ENCODE results near the gene TEX54.

DNA sequence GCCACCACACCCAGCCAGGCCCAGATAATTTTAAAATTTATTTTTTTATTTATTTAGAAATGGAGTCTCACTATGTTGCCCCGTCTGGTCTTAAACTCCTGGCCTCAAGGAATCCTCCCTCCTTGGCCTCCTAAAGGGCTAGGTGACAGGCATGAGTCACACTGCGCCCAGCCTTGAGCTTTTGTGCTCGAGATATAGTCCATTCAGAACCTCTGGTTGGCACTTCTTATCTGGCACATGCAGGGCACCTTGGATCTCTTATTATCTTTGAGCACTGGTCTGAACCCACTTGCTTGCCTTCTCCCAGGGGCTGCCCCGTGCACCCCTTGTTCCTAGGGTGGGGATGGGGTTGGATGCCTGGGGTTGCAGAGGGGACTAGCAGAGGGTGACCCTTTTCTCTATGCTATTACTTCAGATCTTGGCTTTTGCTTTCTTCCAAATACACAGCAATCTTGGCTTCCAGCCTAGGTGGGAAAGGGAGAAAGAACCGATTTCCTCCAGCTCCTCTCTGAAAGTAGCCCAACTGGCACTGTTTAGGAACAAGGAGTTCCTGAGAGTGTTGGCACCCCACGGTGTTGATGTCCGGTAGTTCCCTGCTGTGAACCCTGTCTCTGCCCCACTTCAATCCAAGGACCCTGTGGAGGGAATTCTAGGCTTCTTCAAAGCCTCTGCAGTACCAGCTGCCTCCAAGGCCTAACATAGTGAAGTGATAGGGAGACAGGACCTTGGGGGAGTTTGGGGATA is 46.8 kb upstream of the TEX54 start:
- TF ChIP-seq EZH2 (IDR thresholded peaks at IDR 0.05) (no peak), POLR2AphosphoS5 (IDR thresholded peaks at IDR 0.05; ENCODE audit: borderline replicate concordance, low read depth, low read length) (no peak)
